ENCODE data around the gene GUCY2D.

The GUCY2D gene

GRCh38 chr17:7977039-7977438 is 25.4 kb upstream of the GUCY2D start:
- H2AFZ ChIP-seq (ENCODE audit: low read length) = no peak overlapping the region
- H2AK5ac ChIP-seq (ENCODE audit: low read depth, low read length) = no peak overlapping the region
- no peak for DNase-seq (ENCODE audit: low spot score)
- H3K4ac ChIP-seq (ENCODE audit: low read length) = no peak overlapping the region
- H2BK15ac ChIP-seq (ENCODE audit: low read length) = no peak overlapping the region
- H3K36me3 ChIP-seq (replicated peaks in 1 of 2; ENCODE audit: control insufficient read depth in 2 of 2, insufficient read depth in 2 of 2, low read length in 2 of 2) = no peaks in the 10 kb centered on the region
- H3K79me1 ChIP-seq (ENCODE audit: low read depth, low read length) = no peaks in the 10 kb centered on the region
- no peak overlapping the region for H2BK120ac ChIP-seq (ENCODE audit: low read depth, low read length)
- no peak overlapping the region for H3K23ac ChIP-seq (ENCODE audit: low read depth, low read length, poor library complexity)
- WGBS, 2 donors (ENCODE audit: extremely low coverage in 2 of 2, insufficient read length in 2 of 2, insufficient replicate concordance in 1 of 2) = no CpG with 5 or more reads among the region's 4 CpGs
- H3K14ac ChIP-seq (ENCODE audit: low read length) = no peak overlapping the region
- no peak overlapping the region for H3K27ac ChIP-seq (replicated peaks; ENCODE audit: low read length)
- no peak overlapping the region for H2BK12ac ChIP-seq (ENCODE audit: low read length)
- no peaks in the 10 kb centered on the region for H3K27me3 ChIP-seq (ENCODE audit: control insufficient read depth in 3 of 3, insufficient read depth in 3 of 3, low read depth in 1 of 3, low read length in 3 of 3)
- no peak overlapping the region for H3K4me3 ChIP-seq (ENCODE audit: low read length in 2 of 2)
- H3K9me3 ChIP-seq (replicated peaks in 1 of 2; ENCODE audit: control insufficient read depth in 2 of 2, insufficient read depth in 1 of 2, low read depth in 1 of 2, low read length in 2 of 2) = peaks cover 0 to 13% of the 10 kb centered on the region in 2 donors
- no peak overlapping the region for H4K8ac ChIP-seq (ENCODE audit: low read depth, low read length)
- H3K9ac ChIP-seq (ENCODE audit: low read depth, low read length, poor library complexity) = no peak overlapping the region
- no peak overlapping the region for H3K18ac ChIP-seq (ENCODE audit: low read length)
- no peak overlapping the region for H2BK5ac ChIP-seq (ENCODE audit: low read length)
- H4K91ac ChIP-seq (ENCODE audit: low read depth, low read length, poor library complexity) = no peak overlapping the region
- no peaks in the 10 kb centered on the region for H3K4me1 ChIP-seq (ENCODE audit: control insufficient read depth in 2 of 2, insufficient read depth in 1 of 2, low read depth in 1 of 2, low read length in 2 of 2)
- H3K4me2 ChIP-seq (ENCODE audit: insufficient read depth, low read length, poor library complexity, severe bottlenecking) = no peak overlapping the region

- no peak overlapping the region for H3K4me2 ChIP-seq (ENCODE audit: insufficient read depth, low read length, poor library complexity, severe bottlenecking)
- no peak overlapping the region for H2BK5ac ChIP-seq (ENCODE audit: low read length)
- no peak overlapping the region for H3K27ac ChIP-seq (replicated peaks; ENCODE audit: low read length)
- H3K36me3 ChIP-seq (replicated peaks in 1 of 2; ENCODE audit: control insufficient read depth in 2 of 2, insufficient read depth in 2 of 2, low read length in 2 of 2) = no peaks in the 10 kb centered on the region
- H2BK12ac ChIP-seq (ENCODE audit: low read length) = no peak overlapping the region
- no peaks in the 10 kb centered on the region for H3K79me1 ChIP-seq (ENCODE audit: low read depth, low read length)
- H3K14ac ChIP-seq (ENCODE audit: low read length) = no peak overlapping the region
- no peak overlapping the region for H3K18ac ChIP-seq (ENCODE audit: low read length)
- H3K4me1 ChIP-seq (ENCODE audit: control insufficient read depth in 2 of 2, insufficient read depth in 1 of 2, low read depth in 1 of 2, low read length in 2 of 2) = no peaks in the 10 kb centered on the region
- no CpG with 5 or more reads among the region's 5 CpGs for WGBS, 2 donors (ENCODE audit: extremely low coverage in 2 of 2, insufficient read length in 2 of 2, insufficient replicate concordance in 1 of 2)
- H3K9ac ChIP-seq (ENCODE audit: low read depth, low read length, poor library complexity) = no peak overlapping the region
- H3K9me3 ChIP-seq (replicated peaks in 1 of 2; ENCODE audit: control insufficient read depth in 2 of 2, insufficient read depth in 1 of 2, low read depth in 1 of 2, low read length in 2 of 2) = peaks cover 0 to 13% of the 10 kb centered on the region in 2 donors
- H4K91ac ChIP-seq (ENCODE audit: low read depth, low read length, poor library complexity) = no peak overlapping the region
- no peak overlapping the region for H3K4me3 ChIP-seq (ENCODE audit: low read length in 2 of 2)
- no peak overlapping the region for H2BK120ac ChIP-seq (ENCODE audit: low read depth, low read length)
- no peak overlapping the region for H2AK5ac ChIP-seq (ENCODE audit: low read depth, low read length)
- no peak overlapping the region for H3K4ac ChIP-seq (ENCODE audit: low read length)
- no peak overlapping the region for H2AFZ ChIP-seq (ENCODE audit: low read length)
- H2BK15ac ChIP-seq (ENCODE audit: low read length) = no peak overlapping the region
- H3K27me3 ChIP-seq (ENCODE audit: control insufficient read depth in 3 of 3, insufficient read depth in 3 of 3, low read depth in 1 of 3, low read length in 3 of 3) = no peaks in the 10 kb centered on the region
- DNase-seq (ENCODE audit: low spot score) = no peak
- no peak overlapping the region for H3K23ac ChIP-seq (ENCODE audit: low read depth, low read length, poor library complexity)
- no peak overlapping the region for H4K8ac ChIP-seq (ENCODE audit: low read depth, low read length)
Measured at GRCh38 chr17:7977805-7978204, 24.6 kb upstream of the GUCY2D start.

DNA sequence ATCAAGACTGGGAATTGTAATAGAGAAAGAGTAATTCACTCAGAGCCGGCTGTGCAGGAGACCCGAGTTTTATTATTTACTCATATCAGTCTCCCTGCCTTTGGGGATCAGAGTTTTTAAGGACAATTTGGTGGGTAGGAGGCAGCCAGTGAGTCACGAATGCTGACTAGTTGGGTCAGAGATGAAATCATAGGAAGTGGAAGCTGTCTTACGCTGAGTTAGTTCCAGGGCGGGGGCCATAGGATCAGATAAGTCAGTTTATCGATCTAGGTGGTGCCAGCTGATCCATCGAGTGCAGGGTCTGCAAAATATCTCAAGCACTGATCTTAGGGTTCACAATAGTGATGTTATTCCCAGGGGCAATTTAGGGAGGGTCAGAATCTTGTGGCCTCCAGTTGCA is 20.2 kb upstream of the GUCY2D start:
- H4K91ac ChIP-seq (ENCODE audit: low read depth, low read length, poor library complexity) = no peak overlapping the region
- no peaks in the 10 kb centered on the region for H3K36me3 ChIP-seq (replicated peaks in 1 of 2; ENCODE audit: control insufficient read depth in 2 of 2, insufficient read depth in 2 of 2, low read length in 2 of 2)
- H3K14ac ChIP-seq (ENCODE audit: low read length) = no peak overlapping the region
- no peak overlapping the region for H3K4me3 ChIP-seq (ENCODE audit: low read length in 2 of 2)
- no peak overlapping the region for H2BK5ac ChIP-seq (ENCODE audit: low read length)
- no peak overlapping the region for H2AFZ ChIP-seq (ENCODE audit: low read length)
- no peaks in the 10 kb centered on the region for H3K27me3 ChIP-seq (ENCODE audit: control insufficient read depth in 3 of 3, insufficient read depth in 3 of 3, low read depth in 1 of 3, low read length in 3 of 3)
- no peak overlapping the region for H3K18ac ChIP-seq (ENCODE audit: low read length)
- no peak overlapping the region for H3K23ac ChIP-seq (ENCODE audit: low read depth, low read length, poor library complexity)
- H2BK12ac ChIP-seq (ENCODE audit: low read length) = no peak overlapping the region
- no peaks in the 10 kb centered on the region for H3K4me1 ChIP-seq (ENCODE audit: control insufficient read depth in 2 of 2, insufficient read depth in 1 of 2, low read depth in 1 of 2, low read length in 2 of 2)
- no peak overlapping the region for H2AK5ac ChIP-seq (ENCODE audit: low read depth, low read length)
- no peak overlapping the region for H3K9ac ChIP-seq (ENCODE audit: low read depth, low read length, poor library complexity)
- H3K4me2 ChIP-seq (ENCODE audit: insufficient read depth, low read length, poor library complexity, severe bottlenecking) = no peak overlapping the region
- H3K27ac ChIP-seq (replicated peaks; ENCODE audit: low read length) = no peak overlapping the region
- H3K9me3 ChIP-seq (replicated peaks in 1 of 2; ENCODE audit: control insufficient read depth in 2 of 2, insufficient read depth in 1 of 2, low read depth in 1 of 2, low read length in 2 of 2) = no peaks in the 10 kb centered on the region
- H2BK120ac ChIP-seq (ENCODE audit: low read depth, low read length) = no peak overlapping the region
- H3K4ac ChIP-seq (ENCODE audit: low read length) = no peak overlapping the region
- H2BK15ac ChIP-seq (ENCODE audit: low read length) = no peak overlapping the region
- no peak for DNase-seq (ENCODE audit: low spot score)
- H4K8ac ChIP-seq (ENCODE audit: low read depth, low read length) = no peak overlapping the region
- no peaks in the 10 kb centered on the region for H3K79me1 ChIP-seq (ENCODE audit: low read depth, low read length)
- no CpG with 5 or more reads among the region's 7 CpGs for WGBS, 2 donors (ENCODE audit: extremely low coverage in 2 of 2, insufficient read length in 2 of 2, insufficient replicate concordance in 1 of 2)

DNA sequence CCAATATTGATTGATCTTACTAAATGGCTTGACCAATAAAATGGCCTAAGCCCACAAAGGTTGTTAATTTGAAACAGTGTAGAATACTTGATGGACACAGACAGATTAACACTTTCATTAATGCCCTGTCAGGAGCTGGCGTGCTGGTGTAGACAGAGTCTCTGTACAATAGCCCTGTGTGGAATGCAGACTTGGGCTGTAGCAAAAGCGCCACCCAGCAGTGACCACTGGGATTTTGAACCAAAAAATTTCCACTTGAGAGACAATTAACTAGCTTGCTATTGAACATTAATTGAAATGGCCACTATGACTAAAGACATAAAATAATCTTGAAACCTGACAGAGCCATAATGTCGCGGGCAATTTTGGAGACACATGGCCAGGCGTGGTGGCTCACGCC is 19.7 kb upstream of the GUCY2D start:
- no peak overlapping the region for H2BK120ac ChIP-seq (ENCODE audit: low read depth, low read length)
- H3K36me3 ChIP-seq (replicated peaks in 1 of 2; ENCODE audit: control insufficient read depth in 2 of 2, insufficient read depth in 2 of 2, low read length in 2 of 2) = no peaks in the 10 kb centered on the region
- no peak overlapping the region for H2BK5ac ChIP-seq (ENCODE audit: low read length)
- no peak overlapping the region for H2BK12ac ChIP-seq (ENCODE audit: low read length)
- H2AFZ ChIP-seq (ENCODE audit: low read length) = no peak overlapping the region
- WGBS, 2 donors (ENCODE audit: extremely low coverage in 2 of 2, insufficient read length in 2 of 2, insufficient replicate concordance in 1 of 2) = no CpG with 5 or more reads among the region's 6 CpGs
- no peak overlapping the region for H3K23ac ChIP-seq (ENCODE audit: low read depth, low read length, poor library complexity)
- H3K9me3 ChIP-seq (replicated peaks in 1 of 2; ENCODE audit: control insufficient read depth in 2 of 2, insufficient read depth in 1 of 2, low read depth in 1 of 2, low read length in 2 of 2) = no peaks in the 10 kb centered on the region
- H3K27me3 ChIP-seq (ENCODE audit: control insufficient read depth in 3 of 3, insufficient read depth in 3 of 3, low read depth in 1 of 3, low read length in 3 of 3) = no peaks in the 10 kb centered on the region
- H3K4ac ChIP-seq (ENCODE audit: low read length) = no peak overlapping the region
- no peak overlapping the region for H3K14ac ChIP-seq (ENCODE audit: low read length)
- no peaks in the 10 kb centered on the region for H3K79me1 ChIP-seq (ENCODE audit: low read depth, low read length)
- no peak overlapping the region for H2BK15ac ChIP-seq (ENCODE audit: low read length)
- H2AK5ac ChIP-seq (ENCODE audit: low read depth, low read length) = no peak overlapping the region
- no peak overlapping the region for H3K4me3 ChIP-seq (ENCODE audit: low read length in 2 of 2)
- no peak for DNase-seq (ENCODE audit: low spot score)
- H3K27ac ChIP-seq (replicated peaks; ENCODE audit: low read length) = no peak overlapping the region
- H3K4me1 ChIP-seq (ENCODE audit: control insufficient read depth in 2 of 2, insufficient read depth in 1 of 2, low read depth in 1 of 2, low read length in 2 of 2) = no peaks in the 10 kb centered on the region
- no peak overlapping the region for H4K8ac ChIP-seq (ENCODE audit: low read depth, low read length)
- H3K9ac ChIP-seq (ENCODE audit: low read depth, low read length, poor library complexity) = no peak overlapping the region
- no peak overlapping the region for H3K4me2 ChIP-seq (ENCODE audit: insufficient read depth, low read length, poor library complexity, severe bottlenecking)
- no peak overlapping the region for H3K18ac ChIP-seq (ENCODE audit: low read length)
- no peak overlapping the region for H4K91ac ChIP-seq (ENCODE audit: low read depth, low read length, poor library complexity)

Measured in neuronal stem cell (in vitro differentiated cells).